Mucosa of stomach (tissue), 1 donor: ENCODE data around the gene MYO1E.

Source experiments
- H3K27me3 ChIP-seq: one replicate; pipeline ENCODE4 v1.7.0; 2013; ENCODE audit warnings: mild to moderate bottlenecking, low read length; ENCODE audit not compliant: control insufficient read depth, insufficient read depth
- H3K36me3 ChIP-seq: one replicate; pipeline ENCODE4 v1.7.0; 2013; ENCODE audit warnings: low read length; ENCODE audit not compliant: control insufficient read depth, insufficient read depth
- H3K4me1 ChIP-seq: one replicate; pipeline ENCODE4 v1.7.0; 2013; ENCODE audit warnings: mild to moderate bottlenecking, low read length; ENCODE audit not compliant: control insufficient read depth, insufficient read depth
- H3K4me3 ChIP-seq: one replicate; pipeline ENCODE4 v1.7.0; 2013; ENCODE audit warnings: low read length
- H3K9ac ChIP-seq: one replicate; pipeline ENCODE4 v1.7.0; 2013; ENCODE audit warnings: mild to moderate bottlenecking, low read length, moderate library complexity
- H3K9me3 ChIP-seq: one replicate; pipeline ENCODE4 v1.7.0; 2013; ENCODE audit warnings: mild to moderate bottlenecking, low read length, moderate library complexity; ENCODE audit not compliant: control insufficient read depth
- donor health status: Pancreatic carcinoma.

The MYO1E gene

GRCh38 chr15:59257140-59257539 lies 115.5 kb downstream of the MYO1E start:
- no peak overlapping the region for H3K9ac ChIP-seq

GRCh38 chr15:59256482-59256881 lies 116.2 kb downstream of the MYO1E start:
- Histone ChIP-seq H3K36me3 (no peaks in the 10 kb centered on the region), H3K9me3 (no peaks in the 10 kb centered on the region), H3K27me3 (no peaks in the 10 kb centered on the region), H3K4me1 (peaks cover 7% of the 10 kb centered on the region), H3K9ac (no peak overlapping the region), H3K4me3 (no peak overlapping the region)

More at GRCh38 chr15:59257140-59257539, 115.5 kb downstream of the MYO1E start:
- H3K27me3 ChIP-seq = no peaks in the 10 kb centered on the region
- peaks cover 7% of the 10 kb centered on the region for H3K4me1 ChIP-seq
- H3K4me3 ChIP-seq = no peak overlapping the region
- H3K9me3 ChIP-seq = no peaks in the 10 kb centered on the region
- no peaks in the 10 kb centered on the region for H3K36me3 ChIP-seq

- Histone ChIP-seq H3K9ac (no peak overlapping the region), H3K36me3 (no peaks in the 10 kb centered on the region), H3K27me3 (no peaks in the 10 kb centered on the region), H3K9me3 (no peaks in the 10 kb centered on the region), H3K4me3 (no peak overlapping the region), H3K4me1 (peaks cover 7% of the 10 kb centered on the region)
Observed at GRCh38 chr15:59255680-59256336, 116.9 kb downstream of the MYO1E start.

- H3K4me1 ChIP-seq = peaks cover 11% of the 10 kb centered on the region
- H3K9me3 ChIP-seq = no peaks in the 10 kb centered on the region
- no peak overlapping the region for H3K4me3 ChIP-seq
- H3K9ac ChIP-seq = no peak overlapping the region
- H3K36me3 ChIP-seq = no peaks in the 10 kb centered on the region
- no peaks in the 10 kb centered on the region for H3K27me3 ChIP-seq
Observed at GRCh38 chr15:59252137-59252536, 120.5 kb downstream of the MYO1E start.

- no peak overlapping the region for H3K4me3 ChIP-seq
- H3K9ac ChIP-seq = no peak overlapping the region
- H3K4me1 ChIP-seq = peaks cover 11% of the 10 kb centered on the region
- no peaks in the 10 kb centered on the region for H3K27me3 ChIP-seq
- H3K9me3 ChIP-seq = no peaks in the 10 kb centered on the region
- H3K36me3 ChIP-seq = no peaks in the 10 kb centered on the region
Observed at GRCh38 chr15:59251001-59251845, 121.4 kb downstream of the MYO1E start.

GRCh38 chr15:59250249-59250648 lies 122.4 kb downstream of the MYO1E start:
- H3K9ac ChIP-seq = no peak overlapping the region
- H3K4me3 ChIP-seq = no peak overlapping the region
- no peaks in the 10 kb centered on the region for H3K9me3 ChIP-seq
- H3K36me3 ChIP-seq = no peaks in the 10 kb centered on the region
- H3K4me1 ChIP-seq = peaks cover 4% of the 10 kb centered on the region
- H3K27me3 ChIP-seq = no peaks in the 10 kb centered on the region

GRCh38 chr15:59249816-59250215 lies 122.9 kb downstream of the MYO1E start:
- H3K9ac ChIP-seq = no peak overlapping the region
- no peak overlapping the region for H3K4me3 ChIP-seq
- no peaks in the 10 kb centered on the region for H3K9me3 ChIP-seq
- H3K4me1 ChIP-seq = peaks cover 4% of the 10 kb centered on the region
- no peaks in the 10 kb centered on the region for H3K36me3 ChIP-seq
- H3K27me3 ChIP-seq = no peaks in the 10 kb centered on the region

GRCh38 chr15:59247364-59247763 lies 125.3 kb downstream of the MYO1E start:
- Histone ChIP-seq H3K9ac (no peak overlapping the region), H3K4me1 (peaks cover 11% of the 10 kb centered on the region), H3K4me3 (no peak overlapping the region), H3K36me3 (no peaks in the 10 kb centered on the region), H3K9me3 (no peaks in the 10 kb centered on the region), H3K27me3 (no peaks in the 10 kb centered on the region)

GRCh38 chr15:59245559-59245958 lies 127.1 kb downstream of the MYO1E start:
- H3K9ac ChIP-seq = no peak overlapping the region
- H3K9me3 ChIP-seq = no peaks in the 10 kb centered on the region
- H3K27me3 ChIP-seq = no peaks in the 10 kb centered on the region
- peaks cover 11% of the 10 kb centered on the region for H3K4me1 ChIP-seq
- H3K36me3 ChIP-seq = no peaks in the 10 kb centered on the region
- H3K4me3 ChIP-seq = no peak overlapping the region

- no peak overlapping the region for H3K4me3 ChIP-seq
- peaks cover 11% of the 10 kb centered on the region for H3K4me1 ChIP-seq
Observed at GRCh38 chr15:59244337-59244736, 128.3 kb downstream of the MYO1E start.

GRCh38 chr15:59243622-59244021 lies 129.0 kb downstream of the MYO1E start:
- Histone ChIP-seq H3K36me3 (no peaks in the 10 kb centered on the region), H3K9ac (no peak overlapping the region), H3K9me3 (no peaks in the 10 kb centered on the region), H3K27me3 (no peaks in the 10 kb centered on the region), H3K4me1 (peaks cover 11% of the 10 kb centered on the region), H3K4me3 (no peak overlapping the region)

More at GRCh38 chr15:59244337-59244736, 128.3 kb downstream of the MYO1E start:
- H3K9ac ChIP-seq = no peak overlapping the region
- no peaks in the 10 kb centered on the region for H3K36me3 ChIP-seq
- H3K27me3 ChIP-seq = no peaks in the 10 kb centered on the region
- no peaks in the 10 kb centered on the region for H3K9me3 ChIP-seq

- Histone ChIP-seq H3K4me1 (peaks cover 10% of the 10 kb centered on the region), H3K27me3 (no peaks in the 10 kb centered on the region), H3K36me3 (no peaks in the 10 kb centered on the region), H3K9ac (no peak overlapping the region), H3K4me3 (no peak overlapping the region), H3K9me3 (no peaks in the 10 kb centered on the region)
Observed at GRCh38 chr15:59242649-59243048, 130.0 kb downstream of the MYO1E start.
